CD14-positive monocyte (primary cell): ENCODE results near the gene C6orf47. TPM values are rescaled to one million over a fixed set of nuclear protein-coding genes. Genes with fewer than 3 reads are reported as not detected.

Experiments used
- DNase-seq, 3 donors: peaks; one replicate each; pipeline ENCODE4 v3.0.0-alpha.2; 2011 to 2022
- H2AFZ ChIP-seq: 2 replicates; pipeline ENCODE4 v1.6.0; 2012; ENCODE audit warnings: mild to moderate bottlenecking, low read depth, low read length, inconsistent platforms; ENCODE audit not compliant: insufficient read depth, poor library complexity, severe bottlenecking
- H3K27ac ChIP-seq, 2 donors: 1 replicate in 1 of 2; 2 replicates in 1 of 2; pipeline ENCODE4 v1.5.1; 2012 to 2013; ENCODE audit warnings: low read length in 2 of 2, control low read depth in 1 of 2, inconsistent platforms in 1 of 2, low read depth in 1 of 2, mild to moderate bottlenecking in 1 of 2
- H3K27me3 ChIP-seq, 2 donors: one replicate each; pipeline versions ENCODE4 v1.6.0 to v1.6.1; 2011 to 2013; ENCODE audit warnings: low read length in 2 of 2; ENCODE audit not compliant: control insufficient read depth in 2 of 2, insufficient read depth in 2 of 2
- H3K36me3 ChIP-seq, 2 donors: replicated peaks in 1 of 2; 1 replicate in 1 of 2; 2 replicates in 1 of 2; pipeline versions ENCODE4 v1.5.1 to v1.6.1; 2012 to 2013; ENCODE audit warnings: low read length in 2 of 2, control low read depth in 1 of 2, inconsistent platforms in 1 of 2, mild to moderate bottlenecking in 1 of 2; ENCODE audit not compliant: insufficient read depth in 2 of 2, control insufficient read depth in 1 of 2
- H3K4me1 ChIP-seq, 2 donors: 1 replicate in 1 of 2; 2 replicates in 1 of 2; pipeline versions ENCODE4 v1.5.1 to v1.6.1; 2012 to 2013; ENCODE audit warnings: low read length in 2 of 2, control low read depth in 1 of 2, inconsistent platforms in 1 of 2, mild to moderate bottlenecking in 1 of 2, moderate library complexity in 1 of 2; ENCODE audit not compliant: insufficient read depth in 2 of 2, control insufficient read depth in 1 of 2
- H3K4me2 ChIP-seq: replicated peaks from 2 replicates; pipeline ENCODE3; 2012; ENCODE audit warnings: low read length, moderate library complexity, mild to moderate bottlenecking; ENCODE audit not compliant: poor library complexity, severe bottlenecking; ENCODE audit errors: extremely low read depth
- H3K4me3 ChIP-seq, 3 experiments: fragments of 200-600 bp in 1 of 3; sonication (generic) in 1 of 3; replicated peaks in 1 of 3; 1 replicate in 2 of 3; 2 replicates in 1 of 3; pipeline ENCODE4 v1.5.1; 2011 to 2013; ENCODE audit warnings: low read length in 3 of 3, mild to moderate bottlenecking in 3 of 3, control low read depth in 2 of 3, low read depth in 2 of 3, inconsistent platforms in 1 of 3, moderate library complexity in 1 of 3
- H3K79me2 ChIP-seq: 2 replicates; pipeline ENCODE4 v1.6.0; 2012; ENCODE audit warnings: mild to moderate bottlenecking, control low read depth, inconsistent platforms, low read length, moderate library complexity; ENCODE audit not compliant: insufficient read depth
- H3K9ac ChIP-seq: 2 replicates; pipeline ENCODE4 v1.6.0; 2017; ENCODE audit warnings: low read length, mild to moderate bottlenecking; ENCODE audit not compliant: insufficient read depth, poor library complexity, severe bottlenecking
- H3K9me3 ChIP-seq, 2 donors: replicated peaks in 1 of 2; 1 replicate in 1 of 2; 2 replicates in 1 of 2; pipeline versions ENCODE4 v1.5.1 to v1.6.1; 2012 to 2013; ENCODE audit warnings: low read length in 2 of 2, control low read depth in 1 of 2; ENCODE audit not compliant: control insufficient read depth in 1 of 2, insufficient read depth in 1 of 2
- H4K20me1 ChIP-seq: 2 replicates; pipeline ENCODE4 v1.6.0; 2012; ENCODE audit warnings: mild to moderate bottlenecking, low read length, control low read depth, moderate library complexity; ENCODE audit not compliant: insufficient read depth
- H3K27ac Mint-ChIP-seq, 7 donors: one replicate each; pipeline ENCODE4 v1.8.0; 2020; ENCODE audit warnings: mild to moderate bottlenecking in 7 of 7, mixed read lengths in 7 of 7, moderate library complexity in 6 of 7, inconsistent platforms in 2 of 7
- H3K27me3 Mint-ChIP-seq, 3 donors: one replicate each; pipeline ENCODE4 v1.8.0; 2021 to 2022; ENCODE audit warnings: low read depth in 3 of 3, mild to moderate bottlenecking in 3 of 3, mixed read lengths in 3 of 3, moderate library complexity in 3 of 3, inconsistent platforms in 1 of 3
- H3K36me3 Mint-ChIP-seq, 2 donors: one replicate each; pipeline ENCODE4 v1.8.0; 2020; ENCODE audit warnings: mixed read lengths in 2 of 2, inconsistent platforms in 1 of 2, mild to moderate bottlenecking in 1 of 2
- H3K4me1 Mint-ChIP-seq: one replicate; pipeline ENCODE4 v1.8.0; 2020; ENCODE audit warnings: mild to moderate bottlenecking, mixed read lengths
- H3K4me3 Mint-ChIP-seq, 2 donors: one replicate each; pipeline ENCODE4 v1.8.0; 2020; ENCODE audit warnings: mild to moderate bottlenecking in 2 of 2, mixed read lengths in 2 of 2, moderate library complexity in 1 of 2
- H3K9me3 Mint-ChIP-seq, 7 donors: one replicate each; pipeline ENCODE4 v1.8.0; 2020 to 2022; ENCODE audit warnings: mixed read lengths in 7 of 7, mild to moderate bottlenecking in 6 of 7, moderate library complexity in 6 of 7, inconsistent platforms in 2 of 7
- CTCF ChIP-seq: fragments of 200-600 bp; IDR thresholded peaks from one replicate; pipeline ENCODE4 v1.8.0; 2022; ENCODE audit warnings: antibody characterized with exemption, mild to moderate bottlenecking
- whole genome bisulfite sequencing: methylation state at CpG from one replicate; pipeline ENCODE4 v1.1.5; 2013; ENCODE audit warnings: missing lambda C conversion rate; ENCODE audit not compliant: insufficient coverage; 5-methylcytosine and 5-hydroxymethylcytosine counted together
- intact Hi-C, 2 donors: fragments of 100-400 bp; cut with micrococcal nuclease; formaldehyde crosslinking; loops; one replicate each; pipeline versions ENCODE4 v1.15.0 to v1.15.1; 2023
- polyA plus RNA-seq, 3 donors: library from polyadenylated mRNA; depleted of rRNA in 1 of 3; unstranded in 2 of 3; stranded (reverse) in 1 of 3; fragments of 300-500 nt in 2 of 3; fragments of >200 nt in 1 of 3; fragmentation: Illumina TruSeq in 2 of 3; gene quantifications; 1 replicate in 2 of 3; 2 replicates in 1 of 3; pipeline ENCODE4 v1.2.3, GENCODE V29; 2012 to 2021

C6orf47 gene
- polyA plus RNA-seq, 3 donors = 8.0 to 23.4 (median 18.1) TPM

- intact Hi-C loops = no loop called here
- DNase-seq = no peak
- H3K27me3 ChIP-seq = no peaks in the 10 kb centered on the region
- peaks cover 0 to 3% (median 0%) of the 10 kb centered on the region in 3 donors for H3K27me3 Mint-ChIP-seq
- H3K9me3 Mint-ChIP-seq = no peaks in the 10 kb centered on the region
- no peak overlapping the region for H3K9ac ChIP-seq
- H3K4me1 ChIP-seq = no peaks in the 10 kb centered on the region
- 99% methylated on average over 15 of the region's 26 CpGs for WGBS
- H3K79me2 ChIP-seq = peaks cover 37% of the 10 kb centered on the region
- no peak for TF ChIP-seq CTCF
- no peak overlapping the region for H3K4me3 Mint-ChIP-seq
- H3K36me3 ChIP-seq = peaks cover 97 to 100% of the 10 kb centered on the region in 2 donors
- H3K27ac ChIP-seq = no peak overlapping the region
- peaks cover 96 to 99% of the 10 kb centered on the region in 2 donors for H3K36me3 Mint-ChIP-seq
- peak overlapping the region in 2 of 7 donors; percentile 65 to 68 for H3K27ac Mint-ChIP-seq
- H3K4me1 Mint-ChIP-seq = no peaks in the 10 kb centered on the region
- H3K9me3 ChIP-seq = no peaks in the 10 kb centered on the region
- no peak overlapping the region for H3K4me2 ChIP-seq
- no peak overlapping the region for H2AFZ ChIP-seq
- no peak overlapping the region for H3K4me3 ChIP-seq
- H4K20me1 ChIP-seq = peaks cover 90% of the 10 kb centered on the region
Observed at GRCh38 chr6:31632279-31632946, 28.2 kb downstream of the C6orf47 start.

- no peak overlapping the region for H3K27ac ChIP-seq
- no peaks in the 10 kb centered on the region for H3K9me3 ChIP-seq
- no peak for TF ChIP-seq CTCF
- intact Hi-C loops = no loop called here
- H3K9me3 Mint-ChIP-seq = no peaks in the 10 kb centered on the region
- H3K4me3 ChIP-seq = no peak overlapping the region
- H3K4me2 ChIP-seq = no peak overlapping the region
- H3K4me3 Mint-ChIP-seq = no peak overlapping the region
- H3K36me3 ChIP-seq = peaks cover 97 to 100% of the 10 kb centered on the region in 2 donors
- no peak overlapping the region for H3K9ac ChIP-seq
- H2AFZ ChIP-seq = no peak overlapping the region
- peaks cover 89% of the 10 kb centered on the region for H4K20me1 ChIP-seq
- H3K27me3 ChIP-seq = no peaks in the 10 kb centered on the region
- DNase-seq = no peak
- H3K27me3 Mint-ChIP-seq = peaks cover 0 to 3% (median 0%) of the 10 kb centered on the region in 3 donors
- H3K4me1 ChIP-seq = no peaks in the 10 kb centered on the region
- peaks cover 94 to 99% of the 10 kb centered on the region in 2 donors for H3K36me3 Mint-ChIP-seq
- WGBS = 93% methylated on average over 18 of the region's 32 CpGs
- H3K4me1 Mint-ChIP-seq = no peaks in the 10 kb centered on the region
- H3K79me2 ChIP-seq = peaks cover 41% of the 10 kb centered on the region
- H3K27ac Mint-ChIP-seq = no peak overlapping the region
Observed at GRCh38 chr6:31631681-31632278, 28.8 kb downstream of the C6orf47 start.
